DMS53 (cell line): ENCODE data around the gene GOLGA1.
"Not testable (repeated sequence)": the region's sequence is repeated elsewhere in the genome, so short reads cannot be mapped to it uniquely, and the experiment has no call there.

Source experiments
- DNase-seq: peaks from one replicate; lab custom pipeline; 2025; lab: John Stamatoyannopoulos, UW

GOLGA1 gene, protein sequence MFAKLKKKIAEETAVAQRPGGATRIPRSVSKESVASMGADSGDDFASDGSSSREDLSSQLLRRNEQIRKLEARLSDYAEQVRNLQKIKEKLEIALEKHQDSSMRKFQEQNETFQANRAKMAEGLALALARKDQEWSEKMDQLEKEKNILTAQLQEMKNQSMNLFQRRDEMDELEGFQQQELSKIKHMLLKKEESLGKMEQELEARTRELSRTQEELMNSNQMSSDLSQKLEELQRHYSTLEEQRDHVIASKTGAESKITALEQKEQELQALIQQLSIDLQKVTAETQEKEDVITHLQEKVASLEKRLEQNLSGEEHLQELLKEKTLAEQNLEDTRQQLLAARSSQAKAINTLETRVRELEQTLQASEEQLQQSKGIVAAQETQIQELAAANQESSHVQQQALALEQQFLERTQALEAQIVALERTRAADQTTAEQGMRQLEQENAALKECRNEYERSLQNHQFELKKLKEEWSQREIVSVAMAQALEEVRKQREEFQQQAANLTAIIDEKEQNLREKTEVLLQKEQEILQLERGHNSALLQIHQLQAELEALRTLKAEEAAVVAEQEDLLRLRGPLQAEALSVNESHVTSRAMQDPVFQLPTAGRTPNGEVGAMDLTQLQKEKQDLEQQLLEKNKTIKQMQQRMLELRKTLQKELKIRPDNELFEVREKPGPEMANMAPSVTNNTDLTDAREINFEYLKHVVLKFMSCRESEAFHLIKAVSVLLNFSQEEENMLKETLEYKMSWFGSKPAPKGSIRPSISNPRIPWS

DNA sequence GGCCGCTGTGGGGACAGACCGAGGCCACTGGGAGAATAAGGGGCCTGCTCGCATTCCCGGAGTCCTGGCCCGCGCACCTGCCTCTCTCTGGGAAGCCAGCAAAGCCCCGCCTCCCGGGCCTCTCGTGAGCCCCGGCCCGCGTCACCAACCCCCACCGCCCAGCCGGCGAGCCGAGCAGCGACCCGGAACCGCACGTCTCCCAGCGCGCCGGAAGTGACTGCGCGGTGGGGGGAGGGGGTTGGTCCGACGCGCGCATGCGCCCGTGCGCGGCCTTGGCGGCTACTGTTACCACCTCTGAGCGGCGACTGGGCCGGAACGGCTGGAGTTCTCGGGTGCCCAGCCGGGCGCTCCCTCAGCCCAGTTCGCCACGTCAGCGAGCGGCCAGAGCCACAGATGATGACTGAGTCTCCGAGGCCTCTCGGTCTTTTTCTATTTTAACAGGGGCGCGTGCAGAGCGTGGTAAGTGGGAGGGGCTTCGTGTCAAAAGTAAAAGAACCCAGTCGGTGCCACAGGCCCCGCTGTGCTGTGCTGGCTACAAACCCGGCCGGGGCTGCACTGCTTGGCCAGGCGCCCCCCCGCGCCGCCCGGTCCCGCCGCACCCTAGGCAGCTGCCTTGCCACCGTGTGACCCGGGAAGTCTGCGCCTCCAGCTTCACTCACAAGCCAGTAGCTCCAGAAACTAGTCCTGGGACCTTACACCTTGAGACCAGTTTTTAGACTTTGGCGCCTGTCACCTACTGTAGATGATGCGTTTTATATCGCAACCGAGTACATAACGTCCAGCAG is at the start of gene GOLGA1:
GOLGA1 (minus strand) TSS at position 190 of the 785 bp plus-strand sequence. CDS start 2,372 bp downstream, outside the sequence.
- peak; percentile 98 for DNase-seq

DNA sequence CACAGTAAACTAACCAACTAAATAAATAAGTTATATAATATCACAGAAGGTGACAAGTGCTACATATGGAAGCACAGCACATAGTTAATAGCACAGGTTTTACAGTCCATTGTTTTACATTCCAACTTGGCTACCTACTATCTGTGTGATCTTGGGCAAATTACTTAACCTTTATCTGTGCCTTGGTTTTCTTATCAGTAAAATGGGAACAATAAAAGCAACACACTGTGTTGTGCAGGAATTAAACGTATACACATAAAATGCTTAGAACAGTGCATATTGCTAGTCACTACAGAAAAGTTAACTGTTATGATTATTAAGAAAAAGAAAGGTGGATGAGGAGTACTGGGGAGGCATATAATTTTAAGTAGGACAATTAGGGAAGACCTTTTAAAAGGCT is 42.8 kb upstream of the GOLGA1 start:
- no peak for DNase-seq

DNA sequence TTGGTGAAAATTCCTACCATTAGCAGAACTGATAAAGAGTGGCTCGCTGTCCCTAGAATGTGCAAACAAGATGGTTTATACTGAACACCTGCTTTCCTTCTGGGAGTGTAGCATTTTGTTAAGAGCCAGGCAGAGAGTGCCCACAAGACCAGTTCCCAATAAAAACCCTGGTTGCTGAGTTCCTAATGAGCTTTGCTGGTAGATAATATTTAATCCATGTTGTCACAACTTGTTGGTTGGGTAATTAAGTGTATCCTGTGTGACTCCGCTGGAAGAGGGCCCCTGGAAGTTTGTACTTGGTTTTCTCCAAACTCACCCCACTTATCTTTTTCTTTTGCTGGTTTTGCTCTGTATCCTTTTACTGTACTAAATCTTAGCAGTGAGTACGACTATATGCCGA is 39.5 kb upstream of the GOLGA1 start:
- DNase-seq = no peak

DNA sequence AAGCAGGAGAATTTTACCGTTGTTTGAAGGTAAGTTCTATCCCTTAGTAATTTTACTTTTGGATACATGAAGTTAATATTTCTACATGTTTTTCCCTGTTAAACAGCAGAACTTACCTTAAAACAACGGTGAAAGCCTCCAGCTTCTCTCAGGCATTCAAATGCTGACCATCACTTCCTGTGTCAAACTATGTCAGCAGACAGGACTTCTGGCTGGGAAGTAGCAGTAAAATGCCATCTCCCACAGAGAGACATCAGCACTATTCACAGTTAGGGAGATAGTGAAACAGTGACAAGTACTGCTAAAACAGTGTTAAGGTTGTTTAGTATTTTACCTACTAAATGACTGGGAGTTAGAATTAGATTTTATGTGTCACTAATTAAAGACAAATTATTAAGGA is 34.2 kb upstream of the GOLGA1 start:
- no peak for DNase-seq

DNA sequence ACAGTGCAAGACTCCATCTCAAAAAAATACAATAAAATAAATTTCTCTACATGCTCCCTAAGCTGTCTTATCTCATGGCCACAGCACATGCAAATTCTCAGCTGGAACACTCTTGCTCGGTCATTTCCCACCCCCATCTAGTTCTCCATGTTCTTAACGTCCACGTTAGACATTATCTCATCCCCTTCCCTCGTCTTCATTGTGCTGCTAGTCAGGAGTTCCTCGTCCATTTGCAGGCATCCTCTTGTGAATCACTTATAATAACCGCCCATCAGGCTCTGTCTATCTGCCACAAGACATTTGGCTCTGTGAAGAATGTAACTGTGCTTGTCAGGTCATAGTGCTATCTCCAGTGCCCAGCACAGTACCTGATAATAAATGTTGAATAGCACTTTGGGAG is 32.9 kb upstream of the GOLGA1 start:
- DNase-seq = no peak

DNA sequence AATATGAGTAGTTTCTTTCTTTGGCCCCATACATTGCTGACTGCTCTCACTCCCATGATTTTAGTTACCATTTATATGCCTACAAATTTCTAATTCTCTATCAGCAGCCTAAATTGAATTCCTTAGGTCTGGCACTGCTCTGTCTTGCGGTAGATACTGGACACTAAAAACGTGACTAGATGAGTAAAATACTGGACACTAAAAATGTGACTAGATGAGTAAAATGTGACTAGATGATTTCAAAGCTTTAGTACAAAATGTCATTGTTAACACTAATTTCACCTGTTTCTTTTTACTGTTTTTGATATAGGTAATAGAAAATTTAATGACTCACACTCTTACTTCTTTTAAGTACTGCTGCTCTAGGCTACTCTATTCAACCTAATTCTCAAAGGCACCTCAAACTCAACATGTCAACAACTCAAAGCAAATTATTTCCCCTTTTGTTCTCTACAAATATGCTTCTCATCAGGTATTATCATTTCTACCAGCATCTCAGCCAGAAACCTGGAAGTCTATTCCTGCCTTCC is 31.4 kb upstream of the GOLGA1 start:
- no peak for DNase-seq

DNA sequence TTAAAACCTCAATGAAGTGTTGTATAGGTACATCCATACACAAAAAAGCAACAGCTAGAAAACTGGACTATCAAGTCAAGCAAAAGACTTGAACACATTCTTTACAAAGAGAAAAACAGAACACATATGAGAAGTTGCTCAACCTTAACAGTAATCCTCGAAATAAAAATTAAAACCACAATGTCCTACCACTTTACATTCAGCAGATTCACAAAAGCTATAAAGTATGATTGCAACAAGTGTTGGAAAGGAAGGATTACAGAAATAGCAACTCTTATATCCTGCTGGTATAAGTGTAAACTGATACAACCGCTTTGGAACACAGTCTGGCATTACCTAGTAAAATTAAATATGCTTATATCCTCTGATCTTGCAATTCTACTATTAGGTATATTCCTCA is 28.5 kb upstream of the GOLGA1 start:
- no peak for DNase-seq

DNA sequence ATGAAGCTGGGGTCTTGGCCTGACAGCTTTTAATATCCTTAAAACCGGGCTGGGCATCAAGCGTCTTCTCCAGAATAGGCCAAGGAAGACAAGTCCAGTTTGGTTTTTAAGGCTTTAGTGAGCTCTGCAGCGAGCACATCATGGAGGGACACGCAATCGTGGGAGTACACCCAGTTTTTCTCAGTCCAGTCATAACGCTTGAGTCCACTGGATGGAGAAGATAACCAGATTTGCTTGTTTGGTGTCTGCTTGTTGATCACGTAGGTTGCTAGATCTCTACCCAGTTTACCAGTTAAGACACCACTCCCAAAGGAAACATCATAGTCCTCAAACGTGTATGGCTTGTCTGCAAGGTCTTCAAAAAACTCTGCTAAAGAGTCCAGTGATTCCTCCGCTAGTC is 27.4 kb upstream of the GOLGA1 start:
- DNase-seq = no peak

DNA sequence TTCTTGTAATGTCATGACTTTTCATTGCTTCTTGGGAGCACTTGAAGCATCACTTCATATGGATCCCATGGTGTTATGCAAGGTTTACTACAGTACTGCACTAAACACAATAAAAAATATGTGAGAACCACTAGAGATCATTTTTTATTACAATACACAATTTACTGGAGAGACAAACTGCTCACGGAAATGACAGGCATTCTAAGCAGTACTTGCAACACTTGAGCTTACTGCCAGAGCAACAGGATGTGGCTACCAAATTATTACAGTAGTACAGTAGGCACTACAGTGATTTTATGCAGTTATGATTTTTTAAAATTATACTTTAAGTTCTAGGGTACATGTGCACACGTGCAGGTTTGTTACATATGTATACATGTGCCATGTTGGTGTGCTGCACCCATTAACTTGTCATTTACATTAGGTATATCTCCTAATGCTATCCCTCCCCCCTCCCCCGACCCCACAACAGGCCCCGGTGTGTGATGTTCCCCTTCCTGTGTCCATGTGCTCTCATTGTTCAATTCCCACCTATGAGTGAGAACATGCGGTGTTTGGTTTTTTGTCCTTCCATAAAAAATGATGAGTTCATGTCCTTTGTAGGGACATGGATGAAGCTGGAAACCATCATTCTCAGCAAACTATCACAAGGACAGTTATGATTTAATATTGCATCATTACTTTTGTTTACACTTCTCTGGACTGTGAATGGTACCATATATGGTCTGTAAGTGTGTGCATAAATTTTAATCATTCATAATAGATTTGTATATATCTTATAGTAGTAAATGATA is 25.1 kb upstream of the GOLGA1 start:
- DNase-seq = peak; percentile 12

DNA sequence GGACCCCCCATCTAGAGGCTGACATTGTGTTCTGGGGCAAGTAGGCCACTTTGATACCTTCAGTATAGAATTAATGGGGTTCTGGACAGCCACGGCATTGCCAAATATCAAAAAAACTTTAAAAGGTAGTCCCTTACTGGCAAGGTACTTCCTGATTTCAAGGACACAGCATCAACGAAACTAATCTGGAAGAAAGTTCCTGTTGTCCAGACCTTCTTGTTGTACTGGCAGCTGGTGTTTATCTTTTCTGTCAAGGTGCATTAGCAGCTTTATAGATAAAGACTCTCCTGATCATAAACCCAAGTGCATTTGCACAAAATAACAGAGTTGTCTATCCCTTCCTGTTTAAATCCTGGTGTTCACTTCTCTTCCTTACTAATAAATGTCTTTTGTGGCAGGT is 23.7 kb upstream of the GOLGA1 start:
- no peak for DNase-seq

DNA sequence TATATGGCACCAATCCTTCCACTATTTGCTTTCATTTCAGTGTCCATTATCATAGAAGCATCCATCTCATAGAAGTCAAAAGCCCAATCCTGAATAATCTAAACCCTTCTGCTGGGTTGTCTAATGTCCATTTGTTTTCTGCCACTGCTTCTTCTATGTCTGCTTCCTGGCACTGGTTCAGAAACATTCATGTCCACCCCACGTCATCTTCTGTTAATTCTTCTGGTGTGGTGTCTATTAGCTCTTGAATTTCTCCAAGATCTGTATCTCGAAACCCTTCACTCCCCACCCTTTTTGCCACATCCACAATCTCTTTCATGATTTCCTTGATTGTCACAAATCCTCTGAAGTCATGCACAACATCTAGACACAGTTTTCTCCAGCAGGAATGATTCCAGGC is 23.2 kb upstream of the GOLGA1 start:
- DNase-seq = no peak

DNA sequence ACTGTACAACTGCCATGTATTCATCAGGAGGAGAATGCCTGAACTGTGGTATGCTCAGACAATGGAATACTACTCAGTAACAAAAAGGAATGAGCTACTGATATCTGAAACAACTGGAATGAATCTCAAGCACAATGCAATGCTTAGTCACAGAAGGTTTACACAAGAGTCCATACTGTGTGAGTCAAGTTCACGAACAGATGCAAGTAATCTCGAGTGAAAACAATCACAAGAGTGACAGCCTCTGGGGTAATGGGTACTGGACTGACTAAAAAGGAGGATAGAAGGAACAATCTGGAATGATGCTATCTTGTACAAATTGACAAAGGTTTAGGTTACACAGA is 19.5 kb upstream of the GOLGA1 start:
- no peak for DNase-seq

DNA sequence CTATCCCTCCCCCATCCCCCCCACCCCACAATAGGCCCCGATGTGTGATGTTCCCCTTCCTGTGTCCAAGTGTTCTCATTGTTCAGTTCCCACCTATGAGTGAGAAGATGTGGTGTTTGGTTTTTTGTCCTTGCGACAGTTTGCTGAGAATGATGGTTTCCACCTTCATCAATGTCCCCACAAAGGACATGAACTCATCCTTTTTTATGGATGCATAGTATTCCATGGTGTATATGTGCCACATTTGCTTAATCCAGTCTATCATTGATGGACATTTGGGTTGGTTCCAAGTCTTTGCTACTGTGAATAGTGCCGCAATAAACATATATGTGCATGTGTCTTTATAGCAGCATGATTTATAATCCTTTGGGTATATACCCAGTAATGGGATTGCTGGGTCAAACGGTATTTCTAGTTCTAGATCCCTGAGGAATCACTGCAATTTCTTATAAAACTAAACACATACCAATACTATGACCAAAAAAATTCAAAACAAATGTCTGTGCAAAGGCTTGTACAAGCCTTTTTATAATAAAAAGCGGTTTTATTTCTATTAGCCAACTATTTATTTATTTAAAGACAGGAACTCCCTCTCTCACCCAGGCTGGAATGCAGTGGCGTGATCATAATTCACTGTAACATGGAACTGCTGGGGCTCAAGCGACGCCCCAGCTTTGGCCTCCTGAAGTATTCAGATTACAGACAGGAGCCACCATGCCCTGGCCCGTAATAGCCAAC is 19.0 kb upstream of the GOLGA1 start:
- DNase-seq = not testable (repeated sequence)

DNA sequence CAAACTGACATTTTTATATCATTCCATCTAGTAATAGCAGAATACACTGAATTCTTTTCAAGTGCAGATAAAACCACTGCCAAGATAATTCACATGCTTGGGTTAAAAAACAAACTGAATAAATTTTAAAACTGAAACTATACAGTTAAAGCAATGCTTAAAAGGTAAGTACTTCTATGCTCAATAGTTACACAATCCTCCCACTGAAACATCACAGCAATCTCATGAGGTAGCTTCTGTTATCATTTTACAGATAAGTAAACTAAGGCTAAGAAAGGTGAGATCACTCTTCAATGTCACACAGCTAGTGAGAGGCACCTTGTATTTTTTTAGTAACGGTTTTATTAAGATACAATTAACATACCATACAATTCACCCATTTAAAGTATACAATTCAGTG is 13.4 kb upstream of the GOLGA1 start:
- DNase-seq = no peak

DNA sequence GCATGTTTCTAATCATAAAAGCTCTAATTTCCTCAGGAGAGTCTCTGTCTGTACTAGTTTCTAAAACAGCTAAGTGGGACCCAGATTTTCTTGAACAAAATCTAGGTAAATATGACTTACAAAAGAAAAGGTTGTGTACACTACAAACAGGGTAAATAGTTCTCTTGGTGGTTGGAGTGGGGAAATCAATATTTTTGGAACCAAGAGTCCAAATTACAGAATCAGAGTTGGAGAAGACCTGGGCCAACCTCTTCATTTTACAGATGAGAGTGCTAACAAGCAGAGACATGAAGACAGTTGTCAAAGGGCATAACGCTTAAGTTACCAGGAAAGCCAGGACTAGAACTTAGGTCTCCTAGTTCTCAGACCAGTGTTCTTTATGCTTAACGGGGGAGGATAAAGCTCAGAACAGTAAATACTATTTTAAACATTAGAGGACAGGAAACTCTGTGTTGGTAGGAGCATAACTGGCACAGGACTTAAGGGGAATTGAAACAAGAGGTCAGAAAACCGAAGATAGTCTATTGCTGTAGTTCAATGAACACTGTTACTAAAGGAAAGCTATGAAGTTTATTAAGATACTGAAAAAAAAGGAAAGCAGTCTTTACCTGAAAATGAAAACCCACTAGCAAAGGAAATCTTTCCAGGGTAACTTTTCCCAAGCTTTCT is 9.3 kb upstream of the GOLGA1 start:
- DNase-seq = no peak

DNA sequence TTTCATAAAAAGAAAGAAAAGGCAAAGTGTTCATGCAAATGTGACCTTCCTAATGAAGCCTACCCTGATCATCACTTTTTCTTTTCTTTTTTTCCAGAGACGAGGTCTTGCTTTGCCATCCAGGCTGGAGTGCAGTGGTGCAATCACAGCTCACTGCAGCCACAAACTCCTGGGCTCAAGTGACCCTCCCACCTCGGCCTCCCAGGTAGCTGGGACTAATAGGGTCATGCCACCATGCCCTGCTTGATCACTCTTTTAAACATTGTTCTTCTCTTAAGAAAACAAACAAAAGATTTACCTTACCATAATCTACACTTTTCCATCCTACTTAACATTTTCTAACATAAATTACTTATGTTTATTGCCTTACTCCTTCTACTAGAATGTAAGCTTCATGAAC is 8.5 kb upstream of the GOLGA1 start:
- DNase-seq = no peak

DNA sequence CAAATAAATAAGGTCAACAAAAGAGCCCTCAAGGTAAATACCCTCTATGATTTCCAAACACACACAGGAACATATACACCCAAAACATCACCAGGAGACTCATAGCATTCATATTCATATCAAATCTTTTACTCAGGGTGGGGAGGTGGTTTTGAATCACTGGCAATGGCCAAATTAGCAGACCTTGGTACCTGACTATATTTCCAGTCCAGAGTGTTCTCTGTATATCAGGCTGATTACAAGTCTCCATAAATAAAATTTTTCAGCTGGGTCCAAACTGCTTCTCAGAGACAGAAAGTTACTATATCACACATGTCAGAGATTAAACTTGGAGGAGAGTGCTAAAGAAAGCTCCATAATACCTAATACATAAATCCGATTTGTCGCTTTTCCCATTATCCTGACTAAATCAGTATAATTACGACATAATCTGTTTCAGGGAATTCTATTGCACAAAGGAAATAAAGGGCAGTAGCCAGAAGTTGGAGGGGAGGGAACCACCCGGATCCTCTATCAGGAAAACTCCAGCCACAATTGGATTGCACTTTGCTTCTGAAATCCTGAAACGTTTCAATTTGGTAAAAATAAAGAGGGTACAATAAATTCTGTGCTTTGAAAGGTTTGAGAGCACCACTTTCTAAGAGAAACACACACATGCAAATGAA is 7.0 kb upstream of the GOLGA1 start:
- no peak for DNase-seq

DNA sequence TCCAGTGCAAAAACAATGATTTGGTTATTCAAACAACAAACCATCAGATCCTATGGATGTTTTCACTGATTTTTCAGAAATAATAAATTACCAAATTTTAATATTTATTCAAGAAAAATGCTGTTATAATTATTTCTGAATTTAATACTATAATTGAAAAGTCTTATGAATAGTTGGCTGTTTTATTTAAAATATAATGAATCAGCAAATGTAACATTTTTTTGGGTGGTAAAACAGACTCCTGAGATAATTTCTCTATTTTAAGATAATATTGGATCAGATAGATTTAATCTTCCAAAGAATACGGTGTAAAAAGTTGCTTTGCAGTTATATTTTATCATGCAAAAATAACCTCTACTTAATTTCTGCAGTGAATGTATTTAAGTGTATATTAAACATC is 5.3 kb upstream of the GOLGA1 start:
- no peak for DNase-seq

DNA sequence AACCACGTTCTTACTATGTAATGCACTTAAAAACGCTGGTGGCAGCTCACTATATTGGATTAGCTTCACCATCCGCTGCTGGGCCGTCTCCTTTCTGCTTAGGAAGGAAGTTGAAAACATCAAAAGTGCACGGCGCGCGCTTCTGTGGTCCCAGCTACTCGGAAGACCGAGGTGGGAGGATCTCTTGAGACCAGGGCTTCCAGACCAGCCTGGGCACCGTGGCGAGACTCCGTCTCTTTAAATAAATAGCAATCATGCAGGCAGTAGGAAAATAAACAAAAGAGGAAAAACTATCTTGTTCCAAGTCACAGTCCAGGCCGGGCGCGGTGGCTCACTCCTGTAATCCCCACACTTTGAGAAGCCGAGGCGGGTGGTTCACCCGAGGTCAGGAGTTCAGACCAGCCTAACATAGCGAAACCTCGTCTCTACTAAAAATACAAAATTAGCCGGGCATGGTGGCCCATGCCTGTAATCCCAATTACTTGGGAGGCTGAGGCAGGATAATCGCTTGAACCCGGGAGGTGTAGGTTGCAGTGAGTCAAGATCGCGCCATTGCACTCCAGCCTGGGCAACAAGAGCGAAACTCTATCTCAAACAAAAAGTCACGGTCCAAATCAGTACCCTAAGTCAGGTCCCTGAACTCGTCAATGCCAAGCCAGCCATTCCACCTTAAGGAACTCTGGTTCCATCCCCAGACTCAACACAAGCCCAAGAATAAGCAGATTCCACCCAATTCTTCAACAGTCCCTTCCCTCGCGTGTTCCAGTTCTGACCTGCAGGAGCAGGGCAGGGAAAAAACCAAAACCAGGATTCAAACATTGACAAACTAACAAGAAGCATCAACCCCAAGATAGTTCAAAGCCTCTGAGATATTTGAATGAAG is 1.0 kb upstream of the GOLGA1 start:
- DNase-seq = peak; percentile 80
